Measurements from ENCODE around the gene IFI44.

DNA sequence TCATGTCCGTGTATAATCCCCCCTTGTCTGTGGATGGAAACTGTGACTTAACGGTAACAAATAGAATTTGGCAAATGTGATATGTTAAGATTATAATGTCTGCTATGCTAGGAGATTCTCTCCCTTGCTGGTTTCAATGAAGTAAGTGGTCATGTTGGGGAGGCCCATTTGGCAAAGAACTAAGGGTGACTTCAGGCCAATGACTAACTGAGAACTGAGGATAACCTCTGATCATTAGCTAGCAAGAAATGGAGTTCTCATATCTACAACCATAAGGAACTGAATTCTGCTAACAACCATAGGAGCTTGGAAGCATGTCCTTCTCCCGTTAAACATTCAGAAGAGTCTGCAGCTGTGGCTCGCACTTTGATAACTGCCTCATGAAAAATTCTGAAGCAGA lies 27.1 kb upstream of the IFI44 start:
- TF ChIP-seq, protein P1, sequence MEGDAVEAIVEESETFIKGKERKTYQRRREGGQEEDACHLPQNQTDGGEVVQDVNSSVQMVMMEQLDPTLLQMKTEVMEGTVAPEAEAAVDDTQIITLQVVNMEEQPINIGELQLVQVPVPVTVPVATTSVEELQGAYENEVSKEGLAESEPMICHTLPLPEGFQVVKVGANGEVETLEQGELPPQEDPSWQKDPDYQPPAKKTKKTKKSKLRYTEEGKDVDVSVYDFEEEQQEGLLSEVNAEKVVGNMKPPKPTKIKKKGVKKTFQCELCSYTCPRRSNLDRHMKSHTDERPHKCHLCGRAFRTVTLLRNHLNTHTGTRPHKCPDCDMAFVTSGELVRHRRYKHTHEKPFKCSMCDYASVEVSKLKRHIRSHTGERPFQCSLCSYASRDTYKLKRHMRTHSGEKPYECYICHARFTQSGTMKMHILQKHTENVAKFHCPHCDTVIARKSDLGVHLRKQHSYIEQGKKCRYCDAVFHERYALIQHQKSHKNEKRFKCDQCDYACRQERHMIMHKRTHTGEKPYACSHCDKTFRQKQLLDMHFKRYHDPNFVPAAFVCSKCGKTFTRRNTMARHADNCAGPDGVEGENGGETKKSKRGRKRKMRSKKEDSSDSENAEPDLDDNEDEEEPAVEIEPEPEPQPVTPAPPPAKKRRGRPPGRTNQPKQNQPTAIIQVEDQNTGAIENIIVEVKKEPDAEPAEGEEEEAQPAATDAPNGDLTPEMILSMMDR (optimal IDR thresholded peaks at IDR 0.05 in 1 of 3, IDR thresholded peaks at IDR 0.05 in 1 of 3, conservative IDR thresholded peaks at IDR 0.05 in 1 of 3; ENCODE audit: extremely low read depth in 1 of 3, insufficient read depth in 2 of 3, low read length in 3 of 3), result no peak
- no peak for TF ChIP-seq EZH2 (IDR thresholded peaks at IDR 0.05; ENCODE audit: low read length)

Data from keratinocyte (primary cell).